AG20443 (cell line): ENCODE results near the gene FKBP1A.
"Not testable (repeated sequence)": the region's sequence is repeated elsewhere in the genome, so short reads cannot be mapped to it uniquely, and the experiment has no call there.

Experiments
- DNase-seq: peaks from one replicate; pipeline ENCODE4 v3.0.0; 2012; ENCODE audit warnings: low spot score, mixed read lengths

The FKBP1A gene

GRCh38 chr20:1363522-1363921 lies 29.3 kb downstream of the FKBP1A start:
- DNase-seq = no peak

GRCh38 chr20:1362484-1362883 lies 30.4 kb downstream of the FKBP1A start:
- no peak for DNase-seq

DNA sequence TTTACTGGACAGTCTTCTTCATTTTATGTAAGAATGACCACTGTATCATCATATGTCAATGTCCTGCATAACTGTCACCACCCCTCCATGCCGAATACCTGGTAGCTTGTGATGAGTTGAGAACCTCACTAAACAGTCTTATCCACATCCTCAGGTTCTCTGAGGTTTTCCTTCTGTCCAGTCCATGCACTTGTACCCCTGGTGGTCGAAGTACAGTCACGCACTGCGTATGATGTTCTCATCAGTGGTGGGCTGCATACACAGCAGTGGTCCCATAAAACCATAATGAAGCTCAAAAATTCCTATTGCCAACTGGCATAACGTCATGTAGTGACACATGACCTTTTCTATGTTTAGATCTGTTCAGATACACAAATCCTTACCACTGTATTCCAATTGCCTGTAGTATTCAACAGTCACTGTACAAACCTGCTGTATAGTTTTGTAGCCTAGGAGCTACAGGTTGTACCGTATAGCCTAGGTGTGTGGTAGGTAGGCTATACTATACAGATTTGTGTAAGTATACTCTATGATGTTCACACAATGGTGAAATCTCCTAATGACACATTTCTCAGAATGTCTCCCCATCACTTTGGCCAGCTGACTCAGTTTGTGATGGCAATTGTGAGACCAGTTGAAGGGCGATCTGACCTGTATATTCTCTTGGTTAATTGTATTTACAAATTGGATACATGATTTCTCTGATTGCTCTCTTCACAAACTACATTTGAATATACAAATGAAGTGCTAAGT lies 32.6 kb downstream of the FKBP1A start:
- no peak for DNase-seq

DNA sequence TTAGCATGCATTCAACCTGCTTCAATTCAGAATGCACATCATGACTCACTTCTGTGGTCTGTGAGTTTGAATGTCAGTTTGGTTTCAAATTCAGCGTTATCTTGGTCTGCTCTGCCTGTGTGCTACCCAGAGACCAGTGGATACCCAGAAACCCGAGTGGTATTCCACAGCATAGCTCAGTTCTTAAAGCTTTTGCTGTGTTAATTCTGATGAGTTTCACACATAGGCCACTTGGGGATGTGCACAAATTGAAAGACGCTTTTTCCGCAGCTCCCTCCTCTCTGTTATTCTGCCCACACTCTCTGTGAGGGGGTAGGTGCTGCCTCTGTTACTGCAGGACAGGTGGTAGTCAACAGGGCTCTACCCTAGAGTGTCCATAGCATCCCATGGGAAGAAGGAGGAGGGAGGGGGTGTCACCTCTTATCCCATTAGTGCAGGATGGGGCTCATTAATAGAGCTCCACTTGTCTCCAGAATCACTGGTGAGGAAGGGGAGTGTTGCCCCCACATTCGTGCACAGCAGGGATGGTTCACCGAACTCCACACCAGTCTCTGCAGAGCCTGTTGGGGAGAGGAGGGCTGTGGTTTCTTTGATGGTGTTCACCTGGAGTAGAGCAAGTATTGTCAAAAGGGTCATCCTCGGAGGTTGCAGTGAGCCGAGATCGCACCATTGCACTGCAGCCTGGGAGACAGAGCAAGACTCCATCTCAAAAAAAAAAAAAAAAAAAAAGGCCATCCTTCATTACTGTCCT lies 34.8 kb downstream of the FKBP1A start:
- no peak for DNase-seq

DNA sequence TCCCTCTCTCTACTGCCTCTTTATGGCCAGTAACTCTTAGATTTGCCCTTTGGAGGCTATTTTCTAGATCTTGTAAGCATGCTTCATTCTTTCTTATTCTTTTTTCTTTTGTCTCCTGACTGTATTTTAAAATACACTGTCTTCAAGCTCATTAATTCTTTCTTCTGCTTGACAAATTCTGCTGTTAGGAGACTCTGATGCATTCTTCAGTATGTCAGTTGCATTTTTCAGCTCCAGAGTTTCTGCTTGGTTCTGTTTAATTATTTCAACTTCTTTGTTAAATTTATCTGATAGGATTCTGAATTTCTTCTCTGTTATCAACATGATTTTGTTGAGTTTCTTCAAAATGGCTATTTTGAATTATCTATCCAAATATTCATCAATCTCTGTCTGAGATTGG lies 38.9 kb downstream of the FKBP1A start:
- no peak for DNase-seq

- DNase-seq = no peak
Measured at GRCh38 chr20:1346315-1346969, 46.4 kb downstream of the FKBP1A start.

- DNase-seq = no peak
Measured at GRCh38 chr20:1345756-1346093, 47.1 kb downstream of the FKBP1A start.

GRCh38 chr20:1345030-1345755 lies 47.7 kb downstream of the FKBP1A start:
- DNase-seq = no peak

DNA sequence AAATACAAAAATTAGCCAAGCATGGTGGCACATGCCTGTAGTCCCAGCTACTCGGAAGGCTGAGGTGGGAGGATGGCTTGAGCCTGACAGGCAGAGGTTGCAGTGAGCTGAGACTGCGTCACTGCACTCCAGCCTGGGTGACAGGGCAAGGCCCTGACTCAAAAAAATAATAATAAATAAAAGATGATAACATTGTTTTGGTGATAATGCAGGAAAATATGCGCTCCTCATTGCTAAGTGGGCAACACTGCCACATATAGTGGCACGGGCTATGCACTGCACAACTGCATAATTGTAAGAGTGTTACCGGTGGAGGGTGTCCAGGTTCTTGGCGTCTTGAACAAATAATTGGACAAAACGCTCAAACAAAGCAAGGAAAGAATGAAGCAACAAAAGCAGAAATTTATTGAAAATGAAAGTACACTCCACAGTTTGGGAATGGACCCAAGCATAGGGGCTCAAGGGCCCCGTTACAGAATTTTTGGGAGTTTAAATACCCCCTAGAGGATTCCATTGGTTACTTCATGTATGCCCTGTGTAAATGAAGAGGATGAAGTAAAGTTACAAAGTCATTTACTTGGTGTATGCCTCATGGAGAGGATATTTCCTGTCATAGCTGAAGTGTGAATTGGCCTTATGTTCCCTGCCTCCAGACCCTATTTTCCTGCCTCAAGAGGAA lies 49.3 kb downstream of the FKBP1A start:
- not testable (repeated sequence) for DNase-seq

DNA sequence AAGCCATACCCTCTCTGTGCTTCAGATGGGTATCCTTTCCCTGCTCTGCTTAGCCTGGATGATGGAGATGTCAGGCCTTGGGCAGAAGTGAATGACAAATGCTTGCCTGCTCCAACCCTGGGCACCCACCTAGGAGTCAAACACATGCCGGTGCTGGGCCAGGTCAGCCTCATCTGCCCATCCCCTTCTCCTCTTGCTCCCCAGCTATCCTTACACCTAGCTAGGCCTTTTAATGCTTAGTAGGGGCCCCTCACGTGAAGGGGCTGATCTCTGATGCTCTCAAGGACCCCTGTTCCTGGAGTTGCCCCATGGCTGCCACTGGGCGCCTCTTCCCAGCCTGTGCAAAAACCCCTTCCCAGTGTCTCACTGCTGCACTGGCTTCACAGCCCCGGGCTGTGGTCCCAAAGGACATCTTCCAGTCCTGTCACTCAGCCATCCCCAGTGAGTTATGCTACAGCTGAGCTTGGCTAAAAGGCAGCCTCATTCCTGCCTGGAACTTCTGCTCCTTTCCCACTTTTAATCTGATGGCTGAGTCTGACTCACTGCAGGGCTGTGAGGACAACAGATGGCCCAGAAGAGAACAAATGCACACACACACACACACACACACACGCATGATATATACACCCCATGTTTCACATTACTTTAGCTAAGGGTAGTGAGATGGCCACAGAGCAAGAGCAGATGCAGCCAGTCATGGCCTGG lies 51.1 kb downstream of the FKBP1A start:
- peak; percentile 39 for DNase-seq

DNA sequence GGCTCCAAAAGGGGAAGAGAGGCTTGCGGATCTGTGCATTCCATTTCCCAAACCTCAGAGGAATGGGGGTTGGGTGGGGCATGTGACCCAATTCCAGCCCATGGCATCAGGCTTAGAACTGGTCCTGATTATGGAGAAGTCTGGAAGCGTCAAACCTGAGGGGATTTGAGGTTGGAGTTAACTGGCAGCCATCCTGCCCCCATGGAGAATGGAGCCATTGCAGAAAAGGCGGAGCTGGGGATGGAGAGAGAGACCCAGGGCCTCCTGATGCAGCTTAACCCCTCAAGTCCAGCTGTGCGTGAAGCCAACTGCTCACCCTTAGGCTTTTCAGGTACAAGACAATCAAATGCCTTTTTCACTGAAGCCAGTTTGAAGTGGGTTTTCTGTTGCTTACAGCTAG lies 54.1 kb downstream of the FKBP1A start:
- DNase-seq = peak; percentile 50

DNA sequence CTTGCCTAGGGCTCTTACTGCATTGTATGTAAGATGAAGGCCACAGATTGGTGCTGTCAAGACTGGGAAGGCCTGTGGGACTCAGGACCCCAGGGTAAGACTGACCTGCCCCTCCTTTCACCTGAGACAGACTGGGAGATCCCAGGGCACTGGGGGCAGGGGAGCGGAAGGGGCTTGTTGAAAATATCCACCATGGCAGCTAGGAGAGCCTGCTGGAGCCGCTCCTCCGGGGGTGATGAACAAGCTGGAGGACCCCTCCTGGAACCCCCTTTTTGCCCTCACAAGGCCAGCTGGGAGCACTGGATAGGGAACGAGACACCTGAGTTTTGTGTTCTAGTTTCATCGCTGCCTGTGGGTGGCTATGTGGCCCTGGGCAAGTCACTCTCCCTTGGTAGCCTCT lies 54.8 kb downstream of the FKBP1A start:
- no peak for DNase-seq

DNA sequence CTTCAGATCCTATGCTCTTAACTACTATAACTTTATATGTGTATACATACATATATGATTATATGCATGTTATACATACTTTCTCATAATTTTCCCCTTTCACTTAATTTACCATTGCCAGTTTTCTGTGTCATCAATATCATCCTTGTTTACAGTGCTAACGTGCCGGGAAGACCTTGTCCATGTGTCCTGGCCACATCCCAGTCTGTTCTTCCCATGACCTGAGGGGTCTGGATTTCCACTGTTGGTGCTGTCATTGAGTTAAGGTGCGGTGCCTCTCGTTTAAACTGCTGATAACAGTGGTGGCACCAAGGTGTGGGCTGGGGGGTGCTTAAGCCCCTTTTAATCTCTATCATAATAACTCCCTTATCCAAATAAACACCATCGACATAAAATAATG lies 55.4 kb downstream of the FKBP1A start:
- DNase-seq = no peak

- peak; percentile 54 for DNase-seq
Measured at GRCh38 chr20:1336699-1337367, 56.0 kb downstream of the FKBP1A start.

- DNase-seq = no peak
Measured at GRCh38 chr20:1335961-1336698, 56.7 kb downstream of the FKBP1A start.

DNA sequence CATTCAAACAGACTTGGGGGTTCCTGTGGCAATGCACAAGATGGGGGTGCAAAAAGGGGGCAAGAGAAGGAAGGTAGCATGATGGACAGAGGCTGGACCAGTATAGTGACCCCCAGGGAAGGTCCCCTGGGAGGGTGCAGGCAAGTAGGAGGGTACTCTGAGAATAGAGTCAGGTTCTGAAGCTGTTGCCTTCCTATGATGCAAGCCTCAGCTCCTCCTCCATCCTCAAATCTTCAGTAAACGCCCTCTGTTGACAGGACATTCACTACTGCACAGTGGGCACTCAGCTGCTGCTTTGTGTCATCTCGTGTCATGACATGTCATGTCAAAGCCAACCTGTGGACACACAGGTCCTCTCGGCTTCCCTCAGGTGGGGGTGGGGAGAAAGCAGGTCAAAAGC lies 58.1 kb downstream of the FKBP1A start:
- DNase-seq = no peak

GRCh38 chr20:1334370-1334731 lies 58.5 kb downstream of the FKBP1A start:
- DNase-seq = no peak

GRCh38 chr20:1333462-1334369 lies 59.1 kb downstream of the FKBP1A start:
- DNase-seq = peak; percentile 1

- DNase-seq = peak; percentile 1
Measured at GRCh38 chr20:1332749-1333300, 60.0 kb downstream of the FKBP1A start.
